DND-41 (cell line): Measurements from ENCODE around the gene PARN.

Source experiments
- CTCF ChIP-seq: IDR thresholded peaks from 2 replicates; pipeline ENCODE4 v1.5.1; 2012; ENCODE audit warnings: borderline replicate concordance, low read length, moderate library complexity, mild to moderate bottlenecking; ENCODE audit not compliant: poor library complexity, severe bottlenecking; ENCODE audit errors: extremely low read depth
- EZH2 ChIP-seq: IDR thresholded peaks from 3 replicates; pipeline ENCODE4 v1.6.1; 2012; ENCODE audit warnings: borderline replicate concordance, low read depth, mild to moderate bottlenecking, moderate library complexity, low read length, inconsistent platforms; ENCODE audit not compliant: severe bottlenecking

- TF ChIP-seq CTCF (no peak), EZH2 (no peak)
These were observed 54.0 kb downstream of the PARN start for GRCh38 chr16:14576069-14576468.
